ENCODE results near the gene PARP16. TPM values are rescaled to one million over a fixed set of nuclear protein-coding genes. Genes with fewer than 3 reads are reported as not detected.
"Not testable (repeated sequence)": the region's sequence is repeated elsewhere in the genome, so short reads cannot be mapped to it uniquely, and the experiment has no call there.

PARP16 gene
- polyA plus RNA-seq, 1 donor from 2014 or later: 23.5 TPM

DNA sequence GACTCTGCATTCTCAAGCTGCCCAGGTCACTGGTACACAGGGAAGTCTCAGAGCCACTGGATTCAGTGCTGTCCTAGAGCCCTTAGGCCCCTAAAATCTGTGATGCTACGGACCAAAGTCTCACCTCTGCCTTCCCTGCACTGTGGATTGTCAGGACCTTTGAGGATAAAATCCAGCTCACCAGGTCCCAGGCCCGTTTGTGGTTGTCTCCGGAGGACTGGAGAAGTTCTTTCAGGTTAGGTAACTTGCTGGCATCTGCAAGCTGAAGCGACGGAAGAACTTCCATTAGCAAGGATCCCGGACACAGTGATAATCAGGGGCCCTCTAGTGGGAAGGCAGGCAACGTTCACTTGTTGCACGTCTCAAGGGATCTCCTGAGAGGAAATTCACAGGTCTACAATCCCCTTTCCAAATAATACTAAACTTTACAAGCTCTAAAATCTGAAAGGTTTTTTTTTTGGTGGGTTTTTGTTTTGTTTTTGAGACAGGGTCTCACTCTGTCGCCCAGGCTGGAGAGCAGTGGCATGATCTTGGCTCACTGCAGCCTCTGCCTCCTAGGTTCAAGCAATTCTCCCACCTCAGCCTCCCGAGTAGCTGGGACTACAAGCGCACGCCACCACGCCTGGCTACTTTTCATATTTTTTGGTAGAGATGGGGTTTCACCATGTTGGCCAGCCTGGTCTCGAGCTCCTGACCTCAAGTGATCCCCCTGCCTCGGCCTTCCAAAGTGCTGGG, 15.7 kb downstream of the PARP16 start:
- not testable (repeated sequence) for H3K9me3 Mint-ChIP-seq, H3K27ac Mint-ChIP-seq, H3K36me3 Mint-ChIP-seq, H3K4me3 Mint-ChIP-seq, H3K27me3 Mint-ChIP-seq, H3K4me1 Mint-ChIP-seq

DNA sequence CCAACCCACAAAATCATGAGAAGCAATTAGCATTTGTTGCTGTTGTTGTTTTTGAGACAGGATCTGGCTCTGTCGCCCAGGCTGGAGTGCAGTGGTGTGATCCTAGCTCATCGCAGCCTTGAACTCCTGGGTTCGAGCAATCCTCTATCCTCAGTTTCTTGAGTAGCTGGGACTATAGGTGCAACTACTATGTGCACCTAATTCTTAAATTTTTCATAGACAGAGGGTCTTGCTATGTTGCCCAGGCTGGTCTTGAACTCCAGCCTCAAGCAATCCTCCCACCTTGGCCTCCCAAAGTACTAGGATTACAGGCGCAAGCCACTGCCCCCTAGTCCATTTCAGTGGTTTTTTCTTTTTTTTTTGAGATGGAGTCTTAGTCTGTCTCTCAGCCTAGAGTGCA, 18.3 kb downstream of the PARP16 start:
- no peak overlapping the region for H3K27ac Mint-ChIP-seq
- H3K9me3 Mint-ChIP-seq: no peaks in the 10 kb centered on the region
- peaks cover 0 to 5% (median 0%) of the 10 kb centered on the region in 3 donors for H3K4me1 Mint-ChIP-seq
- no peak overlapping the region for H3K4me3 Mint-ChIP-seq
- H3K36me3 Mint-ChIP-seq: peaks cover 6% of the 10 kb centered on the region
- no peaks in the 10 kb centered on the region for H3K27me3 Mint-ChIP-seq

DNA sequence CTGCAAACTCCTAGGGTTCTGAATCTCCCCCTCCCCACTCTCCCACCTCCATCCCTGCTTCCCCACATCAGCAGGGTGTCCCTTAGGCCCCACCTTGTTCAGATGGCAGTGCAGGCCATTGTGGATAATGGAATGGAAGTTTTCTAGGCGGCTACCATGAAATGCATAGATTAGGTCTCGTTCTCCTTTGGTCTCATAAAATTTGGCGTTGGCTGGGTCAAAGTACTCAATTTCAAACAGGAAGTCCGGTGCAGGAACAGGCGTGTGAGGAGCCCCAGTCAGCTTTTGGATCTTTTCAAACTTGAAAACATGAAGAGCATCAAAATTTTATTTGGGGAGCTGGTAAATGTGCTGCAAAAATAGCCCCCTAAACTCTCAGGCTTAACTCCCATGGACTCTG, 20.2 kb downstream of the PARP16 start:
- H3K27ac Mint-ChIP-seq: no peak overlapping the region
- H3K9me3 Mint-ChIP-seq: no peaks in the 10 kb centered on the region
- peaks cover 0 to 5% (median 0%) of the 10 kb centered on the region in 3 donors for H3K4me1 Mint-ChIP-seq
- H3K36me3 Mint-ChIP-seq: peaks cover 9% of the 10 kb centered on the region
- no peaks in the 10 kb centered on the region for H3K27me3 Mint-ChIP-seq
- peak overlapping the region in 1 of 4 donors; percentile 8 for H3K4me3 Mint-ChIP-seq

GRCh38 chr15:65264863-65265430, 21.7 kb downstream of the PARP16 start:
- H3K36me3 Mint-ChIP-seq: peaks cover 10% of the 10 kb centered on the region
- peak overlapping the region in 1 of 4 donors; percentile 8 for H3K4me3 Mint-ChIP-seq
- no peaks in the 10 kb centered on the region for H3K27me3 Mint-ChIP-seq
- peak overlapping the region in 1 of 3 donors; percentile 35 for H3K27ac Mint-ChIP-seq
- peaks cover 0 to 5% (median 0%) of the 10 kb centered on the region in 3 donors for H3K4me1 Mint-ChIP-seq
- H3K9me3 Mint-ChIP-seq: no peaks in the 10 kb centered on the region

DNA sequence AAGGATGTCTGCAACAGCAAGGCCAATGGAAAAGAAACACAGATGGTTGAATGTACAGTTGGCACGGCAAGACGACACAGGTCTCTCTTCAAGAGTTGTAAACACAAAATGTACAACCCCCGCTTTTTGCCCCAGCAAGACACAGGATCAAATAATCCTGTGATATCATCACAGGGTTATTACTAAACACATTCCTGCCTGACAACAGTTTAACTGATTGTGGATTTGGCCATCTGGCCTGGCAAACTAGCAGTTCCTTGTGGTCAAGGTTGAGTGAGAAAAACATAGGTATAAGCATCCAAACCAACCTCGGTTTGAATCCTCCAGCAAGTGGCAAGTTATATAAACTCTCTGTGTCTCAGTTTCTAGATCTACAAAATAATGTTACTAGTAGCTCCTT, 23.4 kb downstream of the PARP16 start:
- peaks cover 9% of the 10 kb centered on the region for H3K36me3 Mint-ChIP-seq
- H3K9me3 Mint-ChIP-seq: no peaks in the 10 kb centered on the region
- no peak overlapping the region for H3K27ac Mint-ChIP-seq
- peaks cover 0 to 3% (median 0%) of the 10 kb centered on the region in 3 donors for H3K4me1 Mint-ChIP-seq
- H3K4me3 Mint-ChIP-seq: no peak overlapping the region
- H3K27me3 Mint-ChIP-seq: no peaks in the 10 kb centered on the region

- Mint-ChIP-seq H3K27me3 (no peaks in the 10 kb centered on the region), H3K4me1 (no peaks in the 10 kb centered on the region)
Measured at GRCh38 chr15:65260968-65261367, 25.7 kb downstream of the PARP16 start.

GRCh38 chr15:65259367-65259797, 27.3 kb downstream of the PARP16 start:
- Mint-ChIP-seq H3K27ac (no peak overlapping the region), H3K4me1 (no peaks in the 10 kb centered on the region), H3K4me3 (no peak overlapping the region), H3K36me3 (peaks cover 14% of the 10 kb centered on the region), H3K9me3 (no peaks in the 10 kb centered on the region), H3K27me3 (no peaks in the 10 kb centered on the region)

More at GRCh38 chr15:65260968-65261367, 25.7 kb downstream of the PARP16 start:
- Mint-ChIP-seq H3K27ac (no peak overlapping the region), H3K36me3 (peaks cover 12% of the 10 kb centered on the region), H3K4me3 (no peak overlapping the region), H3K9me3 (no peaks in the 10 kb centered on the region)

DNA sequence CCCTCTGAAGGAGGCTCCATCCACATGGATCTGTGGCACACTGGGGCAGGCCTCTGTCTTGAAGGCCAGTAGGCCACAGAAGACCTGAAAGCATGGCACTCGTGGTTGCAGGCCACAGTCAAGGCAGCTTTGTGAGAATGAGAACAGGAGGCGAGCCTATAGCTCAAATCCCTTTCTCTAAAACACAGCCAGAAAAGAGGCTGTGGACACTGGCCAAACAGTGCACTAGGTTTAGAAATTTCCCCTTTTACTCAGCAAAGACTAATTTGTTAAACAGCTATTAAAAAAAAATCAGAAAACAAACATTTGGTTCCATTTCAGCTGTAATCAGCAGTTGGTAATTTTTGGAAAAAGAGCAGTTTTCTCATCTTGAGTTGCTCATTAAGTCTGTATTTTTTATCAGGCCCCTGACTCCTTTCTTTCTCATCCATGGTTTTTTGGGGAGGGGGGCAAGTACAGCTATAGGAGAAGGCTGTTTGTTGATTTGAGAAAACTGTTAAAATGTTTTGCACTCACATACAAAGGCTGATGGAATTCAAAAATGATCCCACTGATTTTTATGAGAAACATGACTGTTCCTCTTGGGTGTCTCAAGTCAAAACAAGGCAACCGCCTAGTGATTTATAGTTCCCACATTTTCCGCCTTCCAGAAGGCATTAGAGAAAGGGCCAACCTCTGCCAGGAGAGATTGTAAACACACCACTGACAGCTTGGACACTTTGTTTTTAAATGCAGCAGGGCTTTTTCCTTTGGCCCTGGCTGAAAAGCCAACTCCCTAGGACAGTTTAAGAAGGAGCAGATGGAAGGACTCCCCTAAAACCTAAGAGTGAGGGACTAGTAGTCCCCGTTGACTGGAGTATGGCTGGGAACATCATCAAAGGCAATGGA, 28.1 kb downstream of the PARP16 start:
- Mint-ChIP-seq H3K4me3 (no peak overlapping the region), H3K4me1 (no peaks in the 10 kb centered on the region), H3K27ac (no peak overlapping the region), H3K9me3 (no peaks in the 10 kb centered on the region), H3K36me3 (peaks cover 14% of the 10 kb centered on the region), H3K27me3 (no peaks in the 10 kb centered on the region)

GRCh38 chr15:65255486-65256140, 31.1 kb downstream of the PARP16 start:
- peaks cover 13% of the 10 kb centered on the region for H3K36me3 Mint-ChIP-seq
- H3K27ac Mint-ChIP-seq: peak overlapping the region in 1 of 3 donors; percentile 67

GRCh38 chr15:65254758-65255157, 31.9 kb downstream of the PARP16 start:
- H3K4me1 Mint-ChIP-seq: peaks cover 0 to 2% (median 2%) of the 10 kb centered on the region in 3 donors
- no peaks in the 10 kb centered on the region for H3K9me3 Mint-ChIP-seq
- no peak overlapping the region for H3K27ac Mint-ChIP-seq
- peaks cover 11% of the 10 kb centered on the region for H3K36me3 Mint-ChIP-seq
- no peaks in the 10 kb centered on the region for H3K27me3 Mint-ChIP-seq
- H3K4me3 Mint-ChIP-seq: no peak overlapping the region

More at GRCh38 chr15:65255486-65256140, 31.1 kb downstream of the PARP16 start:
- H3K9me3 Mint-ChIP-seq: no peaks in the 10 kb centered on the region
- no peaks in the 10 kb centered on the region for H3K27me3 Mint-ChIP-seq
- no peak overlapping the region for H3K4me3 Mint-ChIP-seq
- peaks cover 0 to 2% (median 2%) of the 10 kb centered on the region in 3 donors for H3K4me1 Mint-ChIP-seq

- H3K4me1 Mint-ChIP-seq: peaks cover 0 to 2% (median 2%) of the 10 kb centered on the region in 3 donors
- H3K4me3 Mint-ChIP-seq: no peak overlapping the region
- H3K27ac Mint-ChIP-seq: no peak overlapping the region
- peaks cover 11% of the 10 kb centered on the region for H3K36me3 Mint-ChIP-seq
- H3K27me3 Mint-ChIP-seq: no peaks in the 10 kb centered on the region
- no peaks in the 10 kb centered on the region for H3K9me3 Mint-ChIP-seq
Measured at GRCh38 chr15:65254356-65254755, 32.3 kb downstream of the PARP16 start.

- H3K27ac Mint-ChIP-seq: no peak overlapping the region
- H3K36me3 Mint-ChIP-seq: peaks cover 5% of the 10 kb centered on the region
Measured at GRCh38 chr15:65249641-65250040, 37.0 kb downstream of the PARP16 start.

DNA sequence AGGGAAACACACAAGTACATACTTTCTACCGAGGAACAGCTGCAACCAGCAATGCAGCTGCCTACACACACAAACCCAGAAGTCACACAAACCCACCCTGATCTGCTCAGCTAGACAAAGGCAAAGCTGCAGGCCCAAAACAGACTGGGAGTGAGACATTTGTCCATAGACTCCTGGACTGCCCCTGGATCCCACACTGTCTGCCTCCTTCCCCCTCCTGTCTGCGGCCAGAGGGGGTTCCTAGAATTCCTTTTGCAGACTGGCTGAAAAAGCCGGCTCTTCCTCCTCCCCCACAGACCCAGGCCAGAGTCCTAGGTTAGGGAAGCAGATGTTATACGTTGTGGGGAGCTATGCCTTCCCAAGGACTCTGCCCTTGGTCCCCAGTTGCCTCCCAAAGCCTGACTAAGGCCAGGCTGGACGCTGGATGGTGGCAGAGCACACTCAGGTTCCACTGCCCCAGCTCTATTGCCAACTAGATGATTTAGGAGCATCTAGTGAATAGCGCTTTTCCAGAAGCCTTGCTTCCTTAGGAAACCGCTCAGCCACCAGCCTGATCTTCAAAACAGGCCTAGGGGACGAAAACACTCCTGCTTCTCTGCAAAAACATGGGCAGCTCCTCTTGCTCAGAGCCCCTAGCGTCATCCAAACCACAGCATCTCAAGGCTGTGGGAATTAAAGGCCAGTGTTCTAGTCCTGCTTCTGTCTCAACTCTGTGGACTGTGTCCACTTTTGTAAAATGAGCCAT, 38.0 kb downstream of the PARP16 start:
- peaks cover 0 to 2% (median 2%) of the 10 kb centered on the region in 3 donors for H3K4me1 Mint-ChIP-seq
- no peaks in the 10 kb centered on the region for H3K9me3 Mint-ChIP-seq
- no peak overlapping the region for H3K27ac Mint-ChIP-seq
- H3K36me3 Mint-ChIP-seq: peaks cover 8% of the 10 kb centered on the region
- no peaks in the 10 kb centered on the region for H3K27me3 Mint-ChIP-seq
- H3K4me3 Mint-ChIP-seq: no peak overlapping the region

More at GRCh38 chr15:65249641-65250040, 37.0 kb downstream of the PARP16 start:
- Mint-ChIP-seq H3K9me3 (no peaks in the 10 kb centered on the region), H3K4me3 (no peak overlapping the region), H3K27me3 (no peaks in the 10 kb centered on the region), H3K4me1 (peaks cover 0 to 2% (median 2%) of the 10 kb centered on the region in 3 donors)

- Mint-ChIP-seq H3K36me3 (peaks cover 7% of the 10 kb centered on the region), H3K4me3 (no peak overlapping the region), H3K9me3 (no peaks in the 10 kb centered on the region), H3K27ac (no peak overlapping the region), H3K27me3 (no peaks in the 10 kb centered on the region), H3K4me1 (no peaks in the 10 kb centered on the region)
Measured at GRCh38 chr15:65246939-65247338, 39.7 kb downstream of the PARP16 start.

Data from IgD-negative memory B cell (primary cell).